Stimulated activated CD4-positive, alpha-beta T cell treated with anti-CD3 and anti-CD28 coated beads, Interleukin-2, amount 100 ng/mL, for 4 hours (primary cell): ENCODE data around the gene AGBL1.

Source experiments
- DNase-seq: peaks from one replicate; pipeline ENCODE4 v3.0.0-alpha.2; 2020; ENCODE audit warnings: low read depth

Gene AGBL1

DNA sequence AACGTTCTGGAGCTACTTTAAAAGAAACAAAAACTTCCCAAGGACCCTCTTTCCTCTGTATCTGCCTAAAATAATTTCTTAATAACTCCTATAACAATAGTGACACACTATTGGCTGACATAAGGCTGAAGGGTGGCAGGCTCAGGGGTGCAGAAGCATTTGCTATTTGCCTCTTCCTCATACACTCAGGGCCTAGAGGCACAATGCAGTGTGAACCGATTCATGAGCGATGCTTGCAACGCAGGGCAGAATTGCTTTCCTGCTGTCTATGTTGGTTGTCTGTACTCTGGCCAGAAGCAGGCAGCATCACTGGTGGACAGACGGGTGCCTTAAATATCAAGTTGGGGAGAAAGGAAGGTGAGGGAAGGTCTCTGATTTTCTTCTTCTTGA is 157.4 kb downstream of the AGBL1 start:
- DNase-seq: no peak

DNA sequence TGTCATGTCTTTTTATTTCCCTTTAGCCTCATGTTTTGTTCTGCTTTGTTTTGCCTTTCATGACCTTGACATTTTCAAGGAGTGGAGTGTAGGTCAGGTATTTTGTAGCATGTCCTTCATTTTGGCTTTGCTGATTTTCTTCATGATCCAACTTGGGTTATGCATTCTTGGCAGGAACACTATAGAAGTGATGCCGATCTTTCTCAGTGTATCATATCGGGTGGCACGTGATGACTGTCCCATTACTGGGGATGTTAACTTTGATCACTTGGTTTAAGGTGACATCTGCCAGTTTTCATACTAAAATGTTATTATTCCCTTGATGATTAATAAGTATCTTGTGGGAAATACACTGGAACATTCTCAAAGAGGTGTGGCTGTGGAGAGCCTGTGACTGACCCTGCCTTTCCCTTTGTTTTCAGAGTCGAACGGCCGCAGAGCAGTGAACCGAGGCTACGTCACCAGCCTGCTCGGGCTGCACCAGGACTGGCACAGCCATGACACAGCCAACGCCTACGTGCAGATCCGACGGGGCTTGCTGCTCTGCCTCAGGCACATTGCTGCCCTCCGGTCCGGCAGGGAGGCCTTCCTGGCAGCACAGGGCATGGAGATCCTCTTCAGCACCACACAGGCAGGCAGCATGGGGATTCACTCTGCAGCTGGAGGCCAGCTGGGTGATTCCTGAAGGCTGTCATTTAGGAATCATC is 167.7 kb downstream of the AGBL1 start:
- DNase-seq: no peak

DNA sequence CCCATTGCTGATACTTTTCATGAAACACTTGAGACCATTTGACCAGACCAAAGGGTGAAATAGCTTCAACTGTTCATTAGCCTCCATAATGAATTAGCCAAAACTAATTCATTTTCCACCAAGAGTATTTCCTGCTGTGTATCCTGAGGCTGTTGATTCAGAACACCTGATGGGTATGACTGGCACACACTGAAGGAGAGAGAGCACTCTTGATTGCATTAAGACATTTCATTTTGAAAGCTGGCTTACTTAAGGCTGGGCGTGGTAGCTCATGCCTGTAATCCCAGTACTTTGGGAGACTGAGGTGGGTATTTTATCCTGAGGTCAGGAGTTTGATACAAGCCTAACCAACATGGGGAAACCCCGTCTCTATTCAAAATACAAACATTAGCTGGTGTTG is 175.6 kb downstream of the AGBL1 start:
- DNase-seq: no peak

DNA sequence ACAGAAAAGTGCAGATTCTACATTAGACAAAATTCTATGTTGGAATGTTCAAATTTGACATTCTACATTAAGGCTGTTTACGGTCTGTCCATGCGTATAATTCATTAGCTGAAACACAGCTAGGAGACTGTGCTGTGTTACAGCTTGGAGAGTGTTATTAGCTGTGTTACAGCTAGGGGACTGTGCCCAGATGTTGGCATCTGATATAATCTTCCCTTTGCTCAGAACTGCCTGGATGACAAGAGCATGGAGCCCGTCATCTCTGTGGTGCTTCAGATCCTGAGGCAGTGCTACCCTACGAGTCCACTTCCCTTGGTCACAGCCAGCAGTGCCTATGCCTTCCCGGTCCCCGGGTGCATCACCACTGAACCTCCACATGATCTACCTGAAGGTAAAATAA is 177.0 kb downstream of the AGBL1 start:
- no peak for DNase-seq

DNA sequence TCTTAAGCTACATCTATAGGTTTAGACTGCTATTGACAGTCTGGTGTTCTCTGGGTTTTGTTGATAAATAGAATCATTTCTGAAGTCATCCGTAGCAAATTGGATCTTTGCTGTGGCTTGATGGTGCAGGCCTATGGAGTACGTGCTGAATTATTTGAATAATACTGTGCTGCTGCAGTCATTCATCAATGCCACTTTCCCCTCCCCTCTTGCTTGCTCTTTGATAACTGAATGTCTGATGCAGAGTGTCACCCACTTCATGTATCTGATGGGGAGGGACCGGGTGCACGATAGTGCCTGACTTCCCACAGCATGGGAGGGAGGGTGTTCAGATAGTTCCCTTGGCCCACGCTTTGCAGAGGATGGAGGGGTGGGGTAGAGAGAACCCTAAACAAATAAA is 179.9 kb downstream of the AGBL1 start:
- no peak for DNase-seq

DNA sequence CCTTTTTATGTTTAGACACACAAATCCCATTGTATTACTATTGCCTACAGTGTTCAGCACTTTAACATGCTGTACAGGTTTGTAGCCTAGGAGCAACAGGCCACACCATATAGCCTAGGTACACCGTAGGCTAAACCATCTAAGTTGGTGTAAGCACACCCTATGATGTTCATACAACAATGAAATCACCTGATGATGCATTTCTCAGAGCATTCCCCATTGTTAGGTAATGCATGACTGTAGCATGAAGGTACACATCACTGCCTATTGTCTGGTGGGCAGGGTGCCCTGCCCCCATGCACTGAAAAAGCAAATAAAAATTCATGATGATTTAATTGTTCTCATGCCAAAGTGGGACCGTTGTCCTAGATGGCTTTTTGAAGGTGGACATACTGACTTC is 183.6 kb downstream of the AGBL1 start:
- DNase-seq: no peak

DNA sequence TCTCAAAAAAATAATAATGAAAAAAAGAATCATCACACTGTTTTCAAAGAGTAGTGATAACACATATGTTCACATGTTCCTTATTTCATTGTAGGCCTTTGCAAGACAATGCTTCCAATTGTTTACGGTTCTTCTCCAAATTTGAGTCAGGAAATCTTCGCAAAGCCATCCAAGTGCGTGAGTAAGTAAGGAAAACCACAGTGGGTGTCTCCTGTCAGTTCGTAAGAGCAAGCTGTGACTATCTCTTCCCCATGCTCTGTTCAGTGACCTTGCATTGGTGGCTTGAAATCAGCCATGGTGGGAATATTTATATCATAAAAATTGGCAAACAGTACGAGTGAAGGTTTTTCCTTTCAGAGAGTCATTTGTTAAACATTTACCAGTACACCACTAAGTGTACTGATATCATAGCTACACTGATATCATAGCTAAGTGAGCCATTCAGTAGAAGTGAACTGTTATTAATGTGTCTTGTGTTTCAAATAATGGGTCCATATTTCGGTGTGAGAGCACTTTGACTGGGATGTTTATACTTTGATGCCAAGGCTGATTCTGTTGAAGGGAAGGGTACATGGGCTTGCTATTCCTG is 187.3 kb downstream of the AGBL1 start:
- DNase-seq: no peak

DNA sequence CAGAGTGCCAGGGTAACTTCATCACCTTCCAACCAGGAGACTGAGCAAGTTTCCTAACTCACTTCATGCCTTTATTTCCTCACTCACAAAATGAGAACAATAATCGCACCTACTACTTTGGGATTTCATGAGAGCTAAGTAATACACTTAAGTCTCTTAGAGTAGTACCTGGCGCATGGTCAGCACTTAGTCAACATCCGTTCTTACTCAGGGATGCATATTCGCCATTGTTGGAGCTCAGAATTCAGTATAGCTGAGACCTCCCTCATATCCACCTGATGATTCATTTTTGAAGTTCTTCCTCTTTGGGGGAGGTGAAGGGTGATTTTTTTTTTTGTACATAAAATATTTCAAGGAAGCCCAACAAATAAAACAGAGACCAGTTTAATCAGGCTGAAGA is 188.2 kb downstream of the AGBL1 start:
- DNase-seq: no peak

DNA sequence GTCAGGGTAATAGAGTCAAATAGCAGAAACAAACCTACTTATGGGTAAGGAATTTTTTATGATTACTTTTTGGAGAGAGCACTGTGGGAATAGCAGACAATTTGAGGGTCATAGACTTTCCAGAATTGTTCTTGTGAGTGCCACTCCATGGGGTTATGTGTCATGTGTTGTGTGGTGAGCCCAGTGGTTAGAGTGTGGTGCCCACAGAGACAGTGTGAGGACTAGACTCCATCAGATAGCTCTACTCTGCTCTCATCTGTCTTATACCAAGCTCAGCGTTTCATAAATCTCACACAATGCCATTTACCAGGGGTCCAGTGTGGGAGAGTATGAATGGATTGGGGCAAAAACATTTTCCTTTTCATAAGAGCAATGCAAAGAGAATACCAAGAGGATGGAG is 188.9 kb downstream of the AGBL1 start:
- no peak for DNase-seq

DNA sequence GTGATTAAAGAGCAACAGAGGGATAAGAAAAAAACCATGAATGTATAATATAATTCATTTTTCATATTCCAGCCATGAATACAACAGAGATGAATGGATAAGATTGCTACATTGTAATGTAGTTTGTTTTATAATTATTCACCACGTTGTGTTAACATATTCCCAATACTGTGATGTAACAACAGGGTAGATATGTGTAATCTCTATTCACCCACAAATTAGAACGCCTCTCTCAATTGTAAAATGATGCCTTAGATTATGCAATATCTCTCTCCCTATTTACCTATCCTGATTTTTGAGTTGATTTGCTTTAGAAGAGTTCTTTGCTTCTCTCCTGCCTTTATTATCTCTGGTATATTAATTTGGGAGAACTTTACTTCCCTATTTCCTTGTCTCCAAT is 193.6 kb downstream of the AGBL1 start:
- DNase-seq: no peak

DNA sequence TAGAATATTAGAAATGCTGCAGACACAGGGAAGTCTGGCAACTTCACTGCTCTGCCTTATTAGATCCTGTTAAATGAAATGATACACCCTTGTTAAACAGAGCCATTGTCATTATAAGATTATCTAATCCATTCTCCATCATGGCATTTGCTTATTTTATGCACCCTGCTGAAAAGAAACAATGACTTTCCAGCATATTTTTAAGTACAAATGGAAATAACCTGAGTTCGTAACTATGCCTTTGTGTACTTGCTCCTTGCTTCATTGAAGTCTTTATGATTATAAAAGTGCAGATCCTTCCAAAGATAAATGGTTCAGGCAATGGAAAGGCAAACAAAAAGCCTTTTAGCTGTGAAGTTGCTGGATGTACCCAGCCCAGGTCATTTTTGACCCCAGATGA is 195.7 kb downstream of the AGBL1 start:
- no peak for DNase-seq

DNA sequence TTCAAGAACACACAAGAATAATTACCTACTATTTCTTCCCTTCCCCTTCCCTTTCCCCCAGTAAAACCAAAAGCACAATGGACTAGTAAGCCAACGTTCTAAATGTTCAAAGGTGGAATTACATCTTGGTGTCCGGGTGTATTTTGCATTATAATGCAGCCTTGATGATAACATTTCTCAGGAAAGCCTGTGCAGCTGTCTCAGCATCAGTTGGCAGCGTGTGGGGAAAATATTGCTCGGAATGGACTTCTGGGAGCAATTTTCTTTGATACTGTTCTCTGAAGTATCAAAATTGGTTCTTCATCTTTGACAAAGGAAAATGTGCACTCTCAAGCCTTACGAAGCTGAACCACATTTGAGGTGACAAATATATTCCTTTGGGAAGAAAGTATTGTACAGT is 198.9 kb downstream of the AGBL1 start:
- no peak for DNase-seq

DNA sequence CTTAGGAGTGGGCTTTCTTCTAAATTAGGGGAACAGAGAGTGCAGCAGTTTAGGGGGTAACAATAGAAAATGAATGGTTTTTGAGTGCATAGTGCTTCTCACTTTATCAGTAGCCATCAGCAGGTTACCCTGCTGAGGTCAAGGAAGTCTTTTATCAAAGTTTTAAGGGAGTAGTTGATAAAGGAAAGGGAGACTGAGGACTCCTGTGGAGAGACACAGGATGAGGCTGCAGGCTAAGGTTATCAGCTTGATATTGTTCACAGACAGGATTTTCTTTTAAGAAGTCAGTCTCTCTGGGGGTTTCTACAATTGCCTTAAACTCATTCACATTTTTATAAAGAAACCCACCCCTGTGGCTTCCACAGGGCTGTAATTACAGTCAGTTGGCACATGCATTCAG is 205.0 kb downstream of the AGBL1 start:
- no peak for DNase-seq

DNA sequence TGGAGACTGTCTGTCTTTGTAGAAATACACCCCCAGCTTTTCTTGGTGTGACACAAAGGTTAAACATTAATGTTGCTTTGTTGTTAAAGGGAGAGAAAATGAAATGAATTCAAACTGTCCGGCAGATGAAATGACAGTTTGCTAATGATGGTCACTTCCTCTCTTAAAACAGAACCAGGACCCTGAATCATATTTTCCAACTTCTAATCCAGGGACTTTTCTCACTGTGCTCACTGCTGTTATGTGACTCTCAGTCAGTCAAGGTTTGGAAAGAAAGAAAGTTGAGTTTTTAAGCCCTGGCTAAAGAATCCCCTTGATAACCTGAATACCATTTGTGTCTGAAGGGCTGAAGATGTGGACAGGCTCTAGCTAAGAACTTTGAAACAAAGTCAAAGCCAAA is 215.8 kb downstream of the AGBL1 start:
- DNase-seq: no peak

DNA sequence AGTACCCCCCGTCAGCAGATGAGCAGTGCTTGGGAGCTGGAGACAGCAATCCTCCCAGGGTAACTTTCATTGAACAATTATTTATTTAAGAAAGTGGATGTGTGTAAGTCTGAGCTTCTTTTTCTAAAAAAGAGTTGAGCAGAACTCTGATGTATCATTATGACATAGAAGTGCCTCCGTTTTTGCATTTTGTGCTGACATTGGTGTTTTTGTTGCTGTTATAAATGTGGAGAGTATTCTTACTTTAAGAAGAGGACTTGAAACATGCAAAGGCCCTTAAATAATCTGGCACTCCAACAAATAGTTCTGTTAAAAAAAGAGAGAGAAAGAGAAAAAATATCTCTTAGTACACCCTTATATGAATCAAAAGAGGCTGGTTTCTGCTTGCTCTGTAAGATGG is 217.1 kb downstream of the AGBL1 start:
- no peak for DNase-seq

DNA sequence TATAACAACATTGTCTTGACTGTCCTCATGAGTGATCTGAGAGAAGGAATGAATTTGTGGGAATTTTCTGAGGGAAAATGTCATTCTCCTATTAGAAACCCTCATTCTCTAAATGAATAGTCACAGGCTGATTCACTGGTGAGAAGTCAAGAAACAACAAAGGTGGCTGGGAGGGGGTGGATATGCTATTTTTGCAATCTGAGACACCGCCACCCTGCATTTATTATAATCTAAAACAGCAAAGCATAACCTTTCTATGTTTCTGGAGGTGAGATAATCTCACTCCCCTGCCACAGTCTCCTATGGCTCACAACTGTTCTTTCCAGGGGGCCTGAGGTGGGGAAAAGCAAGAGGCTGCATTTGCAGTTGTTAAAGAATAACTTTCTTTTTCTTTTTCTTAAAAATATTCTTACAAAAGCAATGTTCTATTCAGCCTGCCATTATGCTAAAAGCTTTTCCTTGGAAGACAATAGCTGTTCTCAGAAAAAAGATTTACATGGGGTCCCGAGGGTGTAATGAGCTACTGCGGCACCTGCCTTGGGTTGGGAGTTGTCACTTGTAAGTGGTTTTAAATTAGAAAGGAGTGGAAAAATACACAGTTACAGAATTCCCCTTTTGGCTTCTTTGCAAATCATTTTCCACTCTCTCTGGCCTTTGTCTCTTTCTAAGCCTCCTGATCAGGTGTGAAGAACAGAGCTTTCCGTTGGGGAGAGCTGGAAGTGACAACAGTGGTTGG is 220.9 kb downstream of the AGBL1 start:
- no peak for DNase-seq

DNA sequence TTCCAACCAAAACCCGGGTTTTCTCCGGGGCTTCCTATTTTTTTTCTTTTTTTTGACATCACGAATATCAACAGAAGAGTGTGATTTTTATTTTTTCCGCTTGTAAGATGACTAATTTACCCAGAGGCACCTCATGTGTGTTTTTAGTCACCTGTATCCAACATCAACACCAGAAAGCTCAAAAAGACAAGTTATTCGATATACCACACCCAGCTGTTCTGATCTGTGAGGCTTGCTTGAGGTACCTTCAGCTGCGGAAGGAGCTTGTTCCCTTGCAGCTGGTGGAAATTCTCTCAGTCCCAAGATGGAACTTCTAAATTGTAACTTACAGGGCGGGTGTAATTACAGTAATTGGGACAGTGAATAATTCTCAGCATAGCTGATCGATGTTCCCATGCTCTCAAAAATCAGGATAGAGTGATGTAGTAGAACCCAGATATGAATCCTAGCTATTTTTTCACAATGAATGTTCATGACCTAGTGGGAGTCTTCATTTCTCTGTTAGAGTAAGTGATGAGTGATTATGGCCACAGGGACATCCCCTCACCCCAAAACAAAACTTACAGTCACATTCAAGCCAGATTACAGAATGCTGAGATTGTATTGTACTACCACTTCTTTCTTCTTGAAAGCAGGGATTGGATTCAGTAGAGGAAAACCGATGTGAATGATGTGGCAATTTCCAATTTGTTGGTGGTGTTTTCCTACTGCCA is 232.1 kb downstream of the AGBL1 start:
- DNase-seq: no peak

DNA sequence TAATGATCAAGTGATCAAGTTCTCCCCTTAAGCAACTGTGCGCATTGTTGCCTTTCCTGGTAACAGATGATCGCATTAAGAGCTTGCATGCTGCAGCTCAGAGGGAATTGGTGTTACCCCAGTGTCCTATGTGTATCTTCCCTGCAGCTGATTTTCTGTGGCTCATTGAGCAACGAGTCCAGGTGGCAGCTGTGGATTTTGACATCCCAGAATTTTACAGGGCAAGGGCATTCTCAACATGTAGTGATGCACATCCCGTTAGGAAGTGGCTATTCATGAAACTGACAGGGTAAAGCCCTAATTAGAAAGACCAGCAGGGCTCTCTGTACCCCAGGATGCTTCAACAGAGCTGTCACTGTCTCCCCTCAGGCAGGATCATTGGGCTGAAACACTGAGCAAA is 232.8 kb downstream of the AGBL1 start:
- no peak for DNase-seq

DNA sequence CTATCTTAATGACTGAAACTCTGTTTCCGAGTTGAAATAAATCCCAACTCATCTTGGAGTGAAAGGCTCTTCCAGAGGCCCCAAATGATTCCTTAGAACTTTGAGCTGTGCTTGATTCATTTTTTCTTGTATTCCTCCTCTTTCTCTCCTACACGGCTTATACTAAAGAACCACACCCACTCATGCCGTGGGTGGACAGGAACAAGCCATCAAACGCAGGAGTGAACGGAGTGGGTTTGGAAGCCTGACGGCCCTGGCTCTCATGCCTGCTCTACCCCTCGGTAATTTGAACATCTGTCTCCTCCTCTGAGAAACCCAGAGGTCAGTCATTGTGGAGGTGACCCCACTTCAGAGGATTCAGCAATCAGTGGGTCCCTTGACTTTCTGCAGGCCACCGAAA is 236.5 kb downstream of the AGBL1 start:
- DNase-seq: no peak

DNA sequence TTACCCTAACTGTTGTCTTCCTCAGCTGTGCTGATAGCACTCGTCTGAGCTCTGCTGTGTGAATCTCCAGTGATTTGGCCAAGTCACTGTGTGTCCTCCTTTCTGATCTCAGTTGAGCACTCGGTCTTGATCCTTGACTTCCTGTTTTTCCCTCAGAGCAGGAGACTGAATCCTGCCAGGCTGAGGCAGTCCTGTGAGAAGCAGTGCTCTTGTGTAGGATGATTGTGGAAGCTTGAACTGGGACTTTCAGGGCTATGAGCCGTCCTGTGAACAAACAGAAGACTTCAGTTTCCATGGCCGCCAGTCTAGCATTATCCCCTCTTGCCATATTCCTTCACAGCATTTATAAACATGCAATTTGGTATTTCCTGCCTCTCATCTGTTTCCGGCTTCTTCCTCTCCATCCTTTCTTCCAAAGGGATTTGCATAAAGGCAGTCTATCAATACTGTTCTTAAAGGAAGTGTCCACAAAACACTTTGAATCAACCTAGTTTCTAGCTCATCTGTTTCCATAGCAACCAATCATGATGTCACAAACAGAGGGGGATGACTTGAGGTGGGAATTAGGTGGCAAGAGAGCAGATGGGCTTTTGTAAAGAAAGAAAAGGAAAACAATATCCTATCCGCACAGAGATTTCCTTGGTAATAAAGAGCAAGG is 237.2 kb downstream of the AGBL1 start:
- DNase-seq: no peak

DNA sequence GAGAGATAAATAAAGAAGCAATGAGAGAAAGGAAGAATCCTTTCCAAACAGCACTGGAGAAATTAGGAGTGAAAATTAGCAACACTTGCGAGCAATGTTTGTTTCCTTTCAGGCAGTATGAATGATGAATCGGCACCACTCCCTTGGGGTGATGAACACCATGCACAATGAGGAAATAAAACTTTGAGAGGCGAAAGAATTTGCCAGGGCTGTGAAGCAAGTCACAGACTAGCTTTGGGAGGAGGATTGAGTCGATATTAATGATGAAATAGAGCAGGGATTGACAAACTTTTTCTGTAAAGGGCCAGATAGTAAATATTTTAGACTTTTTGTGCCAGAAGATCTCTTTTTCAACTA is 237.7 kb downstream of the AGBL1 start:
- no peak for DNase-seq

DNA sequence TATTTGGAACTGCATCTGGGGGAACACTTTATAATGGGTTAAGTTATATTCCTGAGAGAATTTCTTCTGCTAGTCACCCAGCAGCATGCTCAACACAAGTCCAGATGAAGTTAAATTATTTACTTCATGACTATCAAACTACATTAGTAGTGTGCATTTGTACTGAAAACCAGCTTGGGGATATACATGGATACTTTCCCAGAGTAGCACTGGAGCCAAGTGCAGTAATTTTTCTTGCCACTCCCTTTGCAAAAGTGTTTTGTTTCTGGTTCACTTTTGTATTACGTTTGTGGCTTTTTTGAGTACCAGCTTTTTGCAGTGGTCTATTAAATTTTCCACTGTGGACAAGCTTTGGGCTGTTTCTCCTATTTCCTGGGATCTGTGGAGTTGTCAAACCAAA is 243.0 kb downstream of the AGBL1 start:
- no peak for DNase-seq
